Glutamatergic neuron (in vitro differentiated cells): ENCODE results near the gene WAC. TPM values are rescaled to one million over a fixed set of nuclear protein-coding genes. Genes with fewer than 3 reads are reported as not detected.

ENCODE experiments used
- DNase-seq: peaks from one replicate; pipeline ENCODE4 v3.0.0; 2022
- H3K27ac Mint-ChIP-seq: one replicate; pipeline ENCODE4 v1.8.0; 2020; ENCODE audit warnings: mild to moderate bottlenecking, mixed read lengths, inconsistent platforms; ENCODE audit not compliant: unreplicated experiment
- H3K27me3 Mint-ChIP-seq: one replicate; pipeline ENCODE4 v1.8.0; 2020; ENCODE audit warnings: mild to moderate bottlenecking, moderate library complexity, mixed read lengths, inconsistent platforms; ENCODE audit not compliant: unreplicated experiment
- H3K36me3 Mint-ChIP-seq: one replicate; pipeline ENCODE4 v1.8.0; 2020; ENCODE audit warnings: mild to moderate bottlenecking, mixed read lengths, inconsistent platforms; ENCODE audit not compliant: unreplicated experiment
- H3K4me1 Mint-ChIP-seq: one replicate; pipeline ENCODE4 v1.8.0; 2020; ENCODE audit warnings: mild to moderate bottlenecking, low read depth, mixed read lengths, inconsistent platforms; ENCODE audit not compliant: unreplicated experiment
- H3K4me3 Mint-ChIP-seq: one replicate; pipeline ENCODE4 v1.8.0; 2020; ENCODE audit warnings: mild to moderate bottlenecking, mixed read lengths, inconsistent platforms; ENCODE audit not compliant: unreplicated experiment
- H3K9me3 Mint-ChIP-seq: one replicate; pipeline ENCODE4 v1.8.0; 2020; ENCODE audit warnings: mild to moderate bottlenecking, moderate library complexity, mixed read lengths, inconsistent platforms; ENCODE audit not compliant: unreplicated experiment
- CTCF ChIP-seq: fragments of 200-600 bp; sonication (generic); IDR thresholded peaks from one replicate; pipeline ENCODE4 v1.5.0; 2021; ENCODE audit not compliant: partially characterized antibody, unreplicated experiment
- total RNA-seq: library from RNA; stranded (reverse); fragmentation: NEBNext Ultra II Directional; extraction: Animal tissue kit (Norgen Biotek cat#: 25700); gene quantifications from one replicate; pipeline ENCODE4 v1.2.1, GENCODE V29; 2021; ENCODE audit not compliant: unreplicated experiment

WAC gene
- total RNA-seq, 1 donor from 2014 or later: 121 TPM

DNA sequence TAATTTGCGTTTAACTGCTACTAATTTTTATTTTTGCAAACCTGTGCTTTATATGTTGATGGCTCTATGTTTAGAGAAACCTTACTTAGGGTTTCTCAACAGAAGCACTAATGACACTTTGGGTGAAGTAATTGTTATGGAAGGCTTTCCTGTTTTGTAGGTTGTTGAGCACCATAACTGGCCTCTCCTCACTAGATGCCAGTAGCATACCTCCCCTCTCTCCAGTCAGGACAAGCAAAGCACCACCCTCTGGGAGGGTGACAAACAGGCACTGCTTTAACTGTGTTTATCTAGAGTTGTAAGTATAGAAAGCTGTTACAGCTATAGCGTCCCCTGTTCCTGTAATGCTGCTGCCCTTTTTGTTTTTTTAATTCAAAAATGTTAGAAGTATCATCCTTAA lies 60.9 kb downstream of the WAC start:
- no peak overlapping the region for H3K27ac Mint-ChIP-seq
- H3K4me3 Mint-ChIP-seq: no peak overlapping the region

GRCh38 chr10:28594406-28594805 lies 61.5 kb downstream of the WAC start:
- DNase-seq: no peak
- no peak for TF ChIP-seq CTCF
- H3K36me3 Mint-ChIP-seq: no peaks in the 10 kb centered on the region
- no peaks in the 10 kb centered on the region for H3K9me3 Mint-ChIP-seq
- H3K27me3 Mint-ChIP-seq: no peaks in the 10 kb centered on the region
- no peak overlapping the region for H3K27ac Mint-ChIP-seq
- peaks cover 5% of the 10 kb centered on the region for H3K4me1 Mint-ChIP-seq
- H3K4me3 Mint-ChIP-seq: no peak overlapping the region

More for the DNA sequence above, 60.9 kb downstream of the WAC start:
- DNase-seq: no peak
- no peaks in the 10 kb centered on the region for H3K36me3 Mint-ChIP-seq
- no peaks in the 10 kb centered on the region for H3K27me3 Mint-ChIP-seq
- TF ChIP-seq CTCF: no peak
- peaks cover 5% of the 10 kb centered on the region for H3K4me1 Mint-ChIP-seq
- no peaks in the 10 kb centered on the region for H3K9me3 Mint-ChIP-seq

DNA sequence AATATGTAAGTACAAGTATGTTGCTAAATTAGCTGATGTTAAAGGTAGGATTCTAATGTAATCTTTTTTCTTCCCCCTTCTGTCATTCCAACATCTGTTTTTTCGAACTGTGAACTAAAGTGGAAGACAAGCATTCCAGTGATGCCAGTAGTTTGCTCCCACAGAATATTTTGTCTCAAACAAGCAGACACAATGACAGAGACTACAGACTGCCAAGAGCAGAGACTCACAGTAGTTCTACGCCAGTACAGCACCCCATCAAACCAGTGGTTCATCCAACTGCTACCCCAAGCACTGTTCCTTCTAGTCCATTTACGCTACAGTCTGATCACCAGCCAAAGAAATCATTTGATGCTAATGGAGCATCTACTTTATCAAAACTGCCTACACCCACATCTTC lies 62.7 kb downstream of the WAC start:
- Mint-ChIP-seq H3K4me3 (no peak overlapping the region), H3K36me3 (no peaks in the 10 kb centered on the region), H3K4me1 (peaks cover 5% of the 10 kb centered on the region), H3K27me3 (no peaks in the 10 kb centered on the region), H3K9me3 (no peaks in the 10 kb centered on the region), H3K27ac (no peak overlapping the region)
- no peak for TF ChIP-seq CTCF
- no peak for DNase-seq

GRCh38 chr10:28600056-28600455 lies 67.1 kb downstream of the WAC start:
- Mint-ChIP-seq H3K9me3 (no peaks in the 10 kb centered on the region), H3K4me1 (peaks cover 5% of the 10 kb centered on the region), H3K36me3 (no peaks in the 10 kb centered on the region), H3K27me3 (no peaks in the 10 kb centered on the region), H3K27ac (no peak overlapping the region), H3K4me3 (no peak overlapping the region)
- no peak for DNase-seq
- no peak for TF ChIP-seq CTCF

- H3K27me3 Mint-ChIP-seq: peaks cover 2% of the 10 kb centered on the region
- no peak overlapping the region for H3K4me3 Mint-ChIP-seq
- H3K27ac Mint-ChIP-seq: no peak overlapping the region
- H3K9me3 Mint-ChIP-seq: no peaks in the 10 kb centered on the region
- no peaks in the 10 kb centered on the region for H3K36me3 Mint-ChIP-seq
- no peak for TF ChIP-seq CTCF
- no peak for DNase-seq
- no peaks in the 10 kb centered on the region for H3K4me1 Mint-ChIP-seq
These were observed 68.1 kb downstream of the WAC start for GRCh38 chr10:28601012-28601411.
